ENCODE data around the gene PIEZO2. TPM values are rescaled to one million over a fixed set of nuclear protein-coding genes. Genes with fewer than 3 reads are reported as not detected.

The PIEZO2 gene
- total RNA-seq, 2 donors from 2014 or later: not detected

GRCh38 chr18:10979411-10979810 is 170.0 kb downstream of the PIEZO2 start:
- peaks cover 5% of the 10 kb centered on the region for H3K27me3 Mint-ChIP-seq (ENCODE audit: low read depth)
- no peak overlapping the region for H3K27ac Mint-ChIP-seq
- DNase-seq (no peak), ATAC-seq (replicated peaks in 1 of 2) (no peak)
- peaks cover 0 to 6% of the 10 kb centered on the region in 2 donors for H3K9me3 Mint-ChIP-seq
- peaks cover 0 to 2% of the 10 kb centered on the region in 2 donors for H3K36me3 Mint-ChIP-seq (ENCODE audit: insufficient read depth in 2 of 2)
- no peaks in the 10 kb centered on the region for H3K4me1 Mint-ChIP-seq (ENCODE audit: low read depth)
- no peak overlapping the region for H3K4me3 Mint-ChIP-seq

GRCh38 chr18:10977042-10977441 is 172.3 kb downstream of the PIEZO2 start:
- H3K27me3 Mint-ChIP-seq (ENCODE audit: low read depth): peaks cover 5% of the 10 kb centered on the region
- H3K9me3 Mint-ChIP-seq: peaks cover 0 to 3% of the 10 kb centered on the region in 2 donors

GRCh38 chr18:10973567-10974203 is 175.7 kb downstream of the PIEZO2 start:
- H3K4me3 Mint-ChIP-seq: no peak overlapping the region
- ATAC-seq (replicated peaks in 1 of 2): no peak
- no peak for DNase-seq
- no peaks in the 10 kb centered on the region for H3K4me1 Mint-ChIP-seq (ENCODE audit: low read depth)
- H3K9me3 Mint-ChIP-seq: peaks cover 0 to 4% of the 10 kb centered on the region in 2 donors
- no peak overlapping the region for H3K27ac Mint-ChIP-seq
- H3K36me3 Mint-ChIP-seq (ENCODE audit: insufficient read depth in 2 of 2): no peaks in the 10 kb centered on the region
- peaks cover 5% of the 10 kb centered on the region for H3K27me3 Mint-ChIP-seq (ENCODE audit: low read depth)

More at GRCh38 chr18:10977042-10977441, 172.3 kb downstream of the PIEZO2 start:
- no peak for ATAC-seq (replicated peaks in 1 of 2)
- Mint-ChIP-seq H3K4me3 (no peak overlapping the region), H3K27ac (no peak overlapping the region), H3K36me3 (ENCODE audit: insufficient read depth in 2 of 2) (no peaks in the 10 kb centered on the region), H3K4me1 (ENCODE audit: low read depth) (no peaks in the 10 kb centered on the region)
- DNase-seq: no peak

- Mint-ChIP-seq H3K9me3 (peaks cover 0 to 6% of the 10 kb centered on the region in 2 donors), H3K27me3 (ENCODE audit: low read depth) (peaks cover 5% of the 10 kb centered on the region), H3K4me3 (no peak overlapping the region), H3K4me1 (ENCODE audit: low read depth) (no peaks in the 10 kb centered on the region), H3K36me3 (ENCODE audit: insufficient read depth in 2 of 2) (no peaks in the 10 kb centered on the region), H3K27ac (no peak overlapping the region)
- no peak for ATAC-seq (replicated peaks in 1 of 2)
- DNase-seq: no peak
Measured at GRCh38 chr18:10971717-10972116, 177.7 kb downstream of the PIEZO2 start.

GRCh38 chr18:10965119-10965518 is 184.2 kb downstream of the PIEZO2 start:
- Mint-ChIP-seq H3K27ac (no peak overlapping the region), H3K27me3 (ENCODE audit: low read depth) (no peaks in the 10 kb centered on the region), H3K9me3 (peaks cover 0 to 6% of the 10 kb centered on the region in 2 donors), H3K4me3 (no peak overlapping the region), H3K36me3 (ENCODE audit: insufficient read depth in 2 of 2) (no peaks in the 10 kb centered on the region), H3K4me1 (ENCODE audit: low read depth) (no peaks in the 10 kb centered on the region)
- no peak for ATAC-seq (replicated peaks in 1 of 2)
- no peak for DNase-seq

- ATAC-seq (replicated peaks in 1 of 2) (no peak), DNase-seq (no peak)
- no peaks in the 10 kb centered on the region for H3K36me3 Mint-ChIP-seq (ENCODE audit: insufficient read depth in 2 of 2)
- no peaks in the 10 kb centered on the region for H3K9me3 Mint-ChIP-seq
- no peak overlapping the region for H3K27ac Mint-ChIP-seq
- peaks cover 13% of the 10 kb centered on the region for H3K27me3 Mint-ChIP-seq (ENCODE audit: low read depth)
- H3K4me3 Mint-ChIP-seq: no peak overlapping the region
- H3K4me1 Mint-ChIP-seq (ENCODE audit: low read depth): no peaks in the 10 kb centered on the region
Measured at GRCh38 chr18:10953672-10954071, 195.7 kb downstream of the PIEZO2 start.

- Mint-ChIP-seq H3K4me3 (no peak overlapping the region), H3K27me3 (ENCODE audit: low read depth) (peaks cover 13% of the 10 kb centered on the region), H3K36me3 (ENCODE audit: insufficient read depth in 2 of 2) (no peaks in the 10 kb centered on the region), H3K9me3 (no peaks in the 10 kb centered on the region), H3K27ac (no peak overlapping the region), H3K4me1 (ENCODE audit: low read depth) (no peaks in the 10 kb centered on the region)
- no peak for ATAC-seq (replicated peaks in 1 of 2)
- DNase-seq: no peak
Measured at GRCh38 chr18:10951631-10952544, 197.5 kb downstream of the PIEZO2 start.

GRCh38 chr18:10950876-10951630 is 198.3 kb downstream of the PIEZO2 start:
- no peak overlapping the region for H3K4me3 Mint-ChIP-seq
- H3K9me3 Mint-ChIP-seq: peaks cover under 1% of the 10 kb centered on the region in 2 donors
- H3K27me3 Mint-ChIP-seq (ENCODE audit: low read depth): peaks cover 13% of the 10 kb centered on the region
- H3K27ac Mint-ChIP-seq: no peak overlapping the region
- DNase-seq (no peak), ATAC-seq (replicated peaks in 1 of 2) (no peak)
- H3K4me1 Mint-ChIP-seq (ENCODE audit: low read depth): no peaks in the 10 kb centered on the region
- H3K36me3 Mint-ChIP-seq (ENCODE audit: insufficient read depth in 2 of 2): peaks cover 0 to under 1% of the 10 kb centered on the region in 2 donors

- Mint-ChIP-seq H3K4me3 (no peak overlapping the region), H3K27ac (no peak overlapping the region), H3K4me1 (ENCODE audit: low read depth) (no peaks in the 10 kb centered on the region), H3K9me3 (peaks cover 5 to 7% of the 10 kb centered on the region in 2 donors), H3K36me3 (ENCODE audit: insufficient read depth in 2 of 2) (peaks cover 0 to 7% of the 10 kb centered on the region in 2 donors), H3K27me3 (ENCODE audit: low read depth) (peaks cover 12% of the 10 kb centered on the region)
- DNase-seq (no peak), ATAC-seq (replicated peaks in 1 of 2) (no peak)
Measured at GRCh38 chr18:10950080-10950875, 199.1 kb downstream of the PIEZO2 start.

GRCh38 chr18:10949655-10950054 is 199.7 kb downstream of the PIEZO2 start:
- ATAC-seq (replicated peaks in 1 of 2) (no peak), DNase-seq (no peak)
- Mint-ChIP-seq H3K9me3 (peaks cover 7 to 9% of the 10 kb centered on the region in 2 donors), H3K27ac (no peak overlapping the region), H3K4me1 (ENCODE audit: low read depth) (no peaks in the 10 kb centered on the region), H3K4me3 (no peak overlapping the region), H3K36me3 (ENCODE audit: insufficient read depth in 2 of 2) (peaks cover 2 to 12% of the 10 kb centered on the region in 2 donors), H3K27me3 (ENCODE audit: low read depth) (peaks cover 6% of the 10 kb centered on the region)

GRCh38 chr18:10948421-10948820 is 200.9 kb downstream of the PIEZO2 start:
- ATAC-seq (replicated peaks in 1 of 2) (no peak), DNase-seq (no peak)
- Mint-ChIP-seq H3K9me3 (peaks cover 11% of the 10 kb centered on the region in 2 donors), H3K4me1 (ENCODE audit: low read depth) (no peaks in the 10 kb centered on the region), H3K27me3 (ENCODE audit: low read depth) (no peaks in the 10 kb centered on the region), H3K4me3 (no peak overlapping the region), H3K27ac (no peak overlapping the region), H3K36me3 (ENCODE audit: insufficient read depth in 2 of 2) (peaks cover 5 to 14% of the 10 kb centered on the region in 2 donors)

GRCh38 chr18:10946058-10946457 is 203.3 kb downstream of the PIEZO2 start:
- ATAC-seq (replicated peaks in 1 of 2): no peak
- Mint-ChIP-seq H3K36me3 (ENCODE audit: insufficient read depth in 2 of 2) (peaks cover 5 to 14% of the 10 kb centered on the region in 2 donors), H3K4me3 (no peak overlapping the region), H3K9me3 (peaks cover 11 to 17% of the 10 kb centered on the region in 2 donors), H3K27ac (no peak overlapping the region), H3K4me1 (ENCODE audit: low read depth) (no peaks in the 10 kb centered on the region), H3K27me3 (ENCODE audit: low read depth) (no peaks in the 10 kb centered on the region)
- no peak for DNase-seq
